Measurements from ENCODE around the gene FAM53C. TPM values are rescaled to one million over a fixed set of nuclear protein-coding genes. Genes with fewer than 3 reads are reported as not detected.

The FAM53C gene
- total RNA-seq, 2 experiments from 2014 or later: 81.0 to 83.8 TPM

DNA sequence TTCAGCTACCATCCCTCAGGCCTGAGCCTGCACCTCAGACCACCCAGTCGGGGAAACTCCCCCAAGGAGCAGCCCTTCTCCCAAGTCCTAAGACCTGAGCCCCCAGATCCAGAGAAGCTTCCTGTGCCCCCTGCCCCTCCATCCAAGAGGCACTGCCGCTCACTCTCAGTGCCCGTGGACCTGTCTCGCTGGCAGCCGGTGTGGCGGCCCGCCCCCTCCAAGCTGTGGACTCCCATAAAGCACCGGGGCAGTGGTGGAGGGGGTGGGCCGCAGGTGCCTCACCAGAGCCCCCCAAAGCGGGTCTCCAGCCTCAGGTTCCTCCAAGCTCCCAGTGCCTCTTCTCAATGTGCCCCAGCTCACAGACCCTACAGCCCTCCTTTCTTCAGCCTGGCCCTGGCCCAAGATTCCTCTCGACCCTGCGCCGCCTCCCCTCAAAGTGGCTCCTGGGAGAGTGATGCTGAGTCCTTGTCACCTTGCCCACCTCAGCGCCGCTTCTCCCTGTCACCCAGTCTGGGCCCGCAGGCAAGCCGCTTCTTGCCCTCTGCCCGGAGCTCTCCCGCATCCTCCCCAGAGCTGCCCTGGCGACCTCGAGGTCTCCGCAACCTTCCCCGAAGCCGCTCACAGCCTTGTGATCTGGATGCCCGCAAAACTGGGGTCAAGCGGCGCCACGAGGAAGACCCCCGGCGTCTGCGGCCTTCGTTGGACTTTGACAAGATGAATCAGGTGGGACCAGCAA, 7.0 kb downstream of the FAM53C start:
- no peak for ATAC-seq (ENCODE audit: poor library complexity)
- Histone ChIP-seq H3K27ac (ENCODE audit: low read depth in 1 of 2, low read length in 2 of 2) (no peak overlapping the region), H3K4me3 (ENCODE audit: low read length) (no peak overlapping the region), H3K9me3 (ENCODE audit: control insufficient read depth in 1 of 2, insufficient read depth in 1 of 2, low read length in 2 of 2) (no peaks in the 10 kb centered on the region), H3K27me3 (ENCODE audit: control insufficient read depth in 1 of 2, insufficient read depth in 2 of 2, low read length in 2 of 2) (no peaks in the 10 kb centered on the region), H3K36me3 (ENCODE audit: insufficient read depth, low read length) (peaks cover 49% of the 10 kb centered on the region), H3K4me1 (ENCODE audit: insufficient read depth, low read length) (no peaks in the 10 kb centered on the region)
- no peak overlapping the region for H3K4me3 Mint-ChIP-seq
- TF ChIP-seq, protein P1, sequence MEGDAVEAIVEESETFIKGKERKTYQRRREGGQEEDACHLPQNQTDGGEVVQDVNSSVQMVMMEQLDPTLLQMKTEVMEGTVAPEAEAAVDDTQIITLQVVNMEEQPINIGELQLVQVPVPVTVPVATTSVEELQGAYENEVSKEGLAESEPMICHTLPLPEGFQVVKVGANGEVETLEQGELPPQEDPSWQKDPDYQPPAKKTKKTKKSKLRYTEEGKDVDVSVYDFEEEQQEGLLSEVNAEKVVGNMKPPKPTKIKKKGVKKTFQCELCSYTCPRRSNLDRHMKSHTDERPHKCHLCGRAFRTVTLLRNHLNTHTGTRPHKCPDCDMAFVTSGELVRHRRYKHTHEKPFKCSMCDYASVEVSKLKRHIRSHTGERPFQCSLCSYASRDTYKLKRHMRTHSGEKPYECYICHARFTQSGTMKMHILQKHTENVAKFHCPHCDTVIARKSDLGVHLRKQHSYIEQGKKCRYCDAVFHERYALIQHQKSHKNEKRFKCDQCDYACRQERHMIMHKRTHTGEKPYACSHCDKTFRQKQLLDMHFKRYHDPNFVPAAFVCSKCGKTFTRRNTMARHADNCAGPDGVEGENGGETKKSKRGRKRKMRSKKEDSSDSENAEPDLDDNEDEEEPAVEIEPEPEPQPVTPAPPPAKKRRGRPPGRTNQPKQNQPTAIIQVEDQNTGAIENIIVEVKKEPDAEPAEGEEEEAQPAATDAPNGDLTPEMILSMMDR (IDR thresholded peaks at IDR 0.05): no peak
- no peak overlapping the region for H3K27ac Mint-ChIP-seq
- H3K27me3 Mint-ChIP-seq: no peaks in the 10 kb centered on the region
- ChIA-PET CTCF (interaction anchor here (0.6 kb wide), 2 partner anchors 53 to 148 kb away, joined by 3 to 4 read pairs; no protein-coding TSS in a partner anchor), POLR2A (no interaction called here)
- H3K4me1 Mint-ChIP-seq (ENCODE audit: low read depth): peaks cover 19% of the 10 kb centered on the region
- intact Hi-C loops (cut with DNase I, micrococcal nuclease): loop anchor here in 1 of 2 experiments (10.0 kb wide), 1 partner anchor 680 kb away; no protein-coding TSS in a partner anchor
- H3K36me3 Mint-ChIP-seq (ENCODE audit: low read depth): peaks cover 72% of the 10 kb centered on the region
- no peak for DNase-seq
- H3K9me3 Mint-ChIP-seq: no peaks in the 10 kb centered on the region

DNA sequence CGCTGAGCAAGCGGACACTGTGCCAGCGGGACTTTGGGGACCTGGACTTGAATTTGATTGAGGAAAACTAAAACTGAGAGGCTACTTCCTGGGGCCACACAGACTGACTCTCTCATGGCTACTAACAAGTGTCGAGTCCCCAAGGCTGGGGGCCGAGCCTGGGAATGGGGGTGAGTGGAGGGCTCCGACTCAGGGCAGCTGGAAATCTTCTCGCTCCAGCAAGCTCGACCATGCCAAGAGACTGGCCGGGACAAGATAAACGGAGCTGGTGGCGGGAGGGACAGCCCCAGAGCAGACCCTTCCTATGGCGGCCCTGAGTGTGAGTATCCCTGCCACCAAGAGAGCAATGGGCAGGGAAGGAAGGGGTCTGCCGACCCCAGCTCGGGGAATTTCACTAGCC, 8.8 kb downstream of the FAM53C start:
- peaks cover 42% of the 10 kb centered on the region for H3K36me3 ChIP-seq (ENCODE audit: insufficient read depth, low read length)
- ATAC-seq (ENCODE audit: poor library complexity) (no peak), DNase-seq (no peak)
- no peak overlapping the region for H3K27ac Mint-ChIP-seq
- no peak overlapping the region for H3K4me3 Mint-ChIP-seq
- no peaks in the 10 kb centered on the region for H3K9me3 Mint-ChIP-seq
- ChIA-PET POLR2A (interaction anchor here (1.2 to 8.5 kb wide), 3 partner anchors 7 to 15 kb away, joined by 3 to 293 read pairs (median 4); partner anchors contain the start of gene FAM53C), CTCF (interaction anchor here (0.5 kb wide), 1 partner anchor 1284 kb away, joined by 4 read pairs; no protein-coding TSS in a partner anchor)
- intact Hi-C loops (cut with DNase I, micrococcal nuclease): loop anchor here in 1 of 2 experiments (10.0 kb wide), 1 partner anchor 682 kb away; no protein-coding TSS in a partner anchor
- H3K27me3 Mint-ChIP-seq: no peaks in the 10 kb centered on the region
- H3K4me3 ChIP-seq (ENCODE audit: low read length): no peak overlapping the region
- H3K4me1 ChIP-seq (ENCODE audit: insufficient read depth, low read length): peaks cover 1% of the 10 kb centered on the region
- H3K9me3 ChIP-seq (ENCODE audit: control insufficient read depth in 1 of 2, insufficient read depth in 1 of 2, low read length in 2 of 2): no peaks in the 10 kb centered on the region
- TF ChIP-seq, protein P1 (IDR thresholded peaks at IDR 0.05): no peak
- no peak overlapping the region for H3K27ac ChIP-seq (ENCODE audit: low read depth in 1 of 2, low read length in 2 of 2)
- peaks cover 69% of the 10 kb centered on the region for H3K36me3 Mint-ChIP-seq (ENCODE audit: low read depth)
- peaks cover 6% of the 10 kb centered on the region for H3K4me1 Mint-ChIP-seq (ENCODE audit: low read depth)
- no peaks in the 10 kb centered on the region for H3K27me3 ChIP-seq (ENCODE audit: control insufficient read depth in 1 of 2, insufficient read depth in 2 of 2, low read length in 2 of 2)

DNA sequence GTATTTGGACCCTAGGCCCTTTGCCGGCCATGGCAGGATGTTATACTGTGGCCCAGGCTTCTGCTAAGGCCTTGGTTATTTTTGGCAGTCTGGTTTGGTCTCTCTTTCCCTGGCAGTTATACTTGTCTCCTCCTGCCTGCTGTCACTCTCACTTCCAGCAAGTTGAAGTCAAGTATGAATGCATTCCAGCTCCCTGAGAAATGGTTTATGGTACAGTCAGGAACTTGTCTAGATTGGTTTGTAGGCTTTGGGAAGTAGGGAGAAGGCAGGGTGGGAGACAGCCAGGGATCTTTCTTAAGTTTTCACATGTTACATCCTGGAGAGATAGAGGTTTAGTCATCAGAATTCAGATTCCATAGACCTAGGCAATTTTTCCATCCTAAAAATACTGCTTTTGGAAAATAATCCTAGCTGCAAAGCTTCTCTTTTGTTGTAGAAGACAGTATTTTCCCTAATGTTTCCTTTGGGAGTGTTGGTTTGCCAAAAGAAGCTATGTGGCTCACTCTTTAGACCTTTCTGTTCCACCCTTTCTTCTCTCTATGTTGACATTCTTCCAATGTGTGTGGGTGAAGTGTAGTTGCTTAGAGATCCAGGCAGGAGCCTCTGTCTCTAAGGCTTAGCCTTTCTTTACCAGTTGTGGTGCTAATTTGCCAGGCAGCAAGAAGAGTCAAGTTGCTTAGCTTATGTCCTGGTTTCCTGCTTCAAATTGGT, 11.9 kb downstream of the FAM53C start:
- H3K27ac ChIP-seq (ENCODE audit: low read depth in 1 of 2, low read length in 2 of 2): no peak overlapping the region
- CTCF ChIA-PET: interaction anchor here (6.3 kb wide), 1 partner anchor 13 kb away, joined by 248 read pairs; the partner anchor contains the start of genes CDC25C and FAM53C
- peak overlapping the region; percentile 73 for H3K27ac Mint-ChIP-seq
- intact Hi-C loops (cut with DNase I, micrococcal nuclease): loop anchor here (5.0 to 10.0 kb wide), 5 partner anchors 175 to 845 kb away; partner anchors contain the start of genes ETF1 (in 2 of the 2), BRD8 (in 1 of the 2), HSPA9 (in 1 of the 2) and KIF20A (in 1 of the 2)
- H3K4me3 ChIP-seq (ENCODE audit: low read length): no peak overlapping the region
- ATAC-seq (ENCODE audit: poor library complexity) (no peak), DNase-seq (no peak)
- no peaks in the 10 kb centered on the region for H3K27me3 ChIP-seq (ENCODE audit: control insufficient read depth in 1 of 2, insufficient read depth in 2 of 2, low read length in 2 of 2)
- H3K27me3 Mint-ChIP-seq: no peaks in the 10 kb centered on the region
- peak overlapping the region; percentile 81 for H3K4me3 Mint-ChIP-seq
- H3K4me1 ChIP-seq (ENCODE audit: insufficient read depth, low read length): peaks cover 17% of the 10 kb centered on the region
- H3K36me3 Mint-ChIP-seq (ENCODE audit: low read depth): peaks cover 61% of the 10 kb centered on the region
- H3K9me3 ChIP-seq (ENCODE audit: control insufficient read depth in 1 of 2, insufficient read depth in 1 of 2, low read length in 2 of 2): peaks cover 0 to 4% of the 10 kb centered on the region in 2 experiments
- no peaks in the 10 kb centered on the region for H3K9me3 Mint-ChIP-seq
- H3K4me1 Mint-ChIP-seq (ENCODE audit: low read depth): peaks cover 21% of the 10 kb centered on the region
- POLR2A ChIA-PET: interaction anchor here (0.9 to 8.5 kb wide), 3 partner anchors 10 to 193 kb away, joined by 3 to 293 read pairs (median 5); partner anchors contain the start of genes CDC25C, ETF1 and FAM53C
- peaks cover 23% of the 10 kb centered on the region for H3K36me3 ChIP-seq (ENCODE audit: insufficient read depth, low read length)
- TF ChIP-seq, protein P1 (IDR thresholded peaks at IDR 0.05): no peak

All from CD4-positive, alpha-beta T cell (primary cell).